HEK293 (cell line): ENCODE results near the gene METTL15.

Source experiments
- CTCF ChIA-PET: fragments of 350-600 bp; formaldehyde crosslinking; extraction: SDS; loops from one replicate; lab custom pipeline; 2021; ENCODE audit warnings: antibody characterized with exemption; lab: Yijun Ruan, JAX
- POLR2A ChIA-PET: fragments of 300-600 bp; formaldehyde crosslinking; extraction: SDS; loops from one replicate; lab custom pipeline; 2020; ENCODE audit warnings: antibody characterized with exemption, inconsistent platforms; lab: Yijun Ruan, JAX
- H3K27ac ChIP-seq: fragments of 200-500 bp; sonication (Bioruptor generic); 2 replicates; pipeline ENCODE4 v1.5.1; 2014; ENCODE audit warnings: low read depth, low read length, control low read depth, inconsistent platforms; ENCODE audit errors: extremely low read depth
- H3K36me3 ChIP-seq, 2 experiments: fragments of 200-500 bp in 1 of 2; sonication (Bioruptor generic) in 1 of 2; 1 replicate in 1 of 2; 2 replicates in 1 of 2; pipeline ENCODE4 v1.5.1; 2014 to 2017; ENCODE audit warnings: inconsistent platforms in 2 of 2, low read length in 2 of 2; ENCODE audit not compliant: control insufficient read depth in 2 of 2, insufficient read depth in 1 of 2
- H3K4me1 ChIP-seq: fragments of 200-500 bp; sonication (Bioruptor generic); 2 replicates; pipeline ENCODE4 v1.5.1; 2014; ENCODE audit warnings: mild to moderate bottlenecking, low read length, inconsistent platforms; ENCODE audit not compliant: control insufficient read depth, insufficient read depth
- H3K4me3 ChIP-seq: 2 replicates; pipeline ENCODE4 v1.5.1; 2011; ENCODE audit warnings: low read depth, mild to moderate bottlenecking, control low read depth, low read length, moderate library complexity
- H3K9me3 ChIP-seq: fragments of 200-500 bp; sonication (Bioruptor generic); 2 replicates; pipeline ENCODE4 v1.5.1; 2014; ENCODE audit warnings: low read depth, low read length, inconsistent platforms; ENCODE audit not compliant: control insufficient read depth, insufficient read depth
- BCL11B ChIP-seq: fragments of 450-650 bp; formaldehyde crosslinking; IDR thresholded peaks from 2 replicates; pipeline ENCODE4 v1.5.1; 2016; ENCODE audit warnings: low read depth, missing biosample characterization, missing genetic modification characterization
- GFI1B ChIP-seq: fragments of 450-650 bp; formaldehyde crosslinking; IDR thresholded peaks from 2 replicates; pipeline ENCODE4 v1.5.1; 2016; ENCODE audit warnings: missing biosample characterization, missing genetic modification characterization
- GLIS2 ChIP-seq: fragments of 450-650 bp; formaldehyde crosslinking; IDR thresholded peaks from 2 replicates; pipeline ENCODE4 v1.5.1; 2016; ENCODE audit warnings: missing biosample characterization, missing genetic modification characterization
- KLF1 ChIP-seq: fragments of 450-650 bp; formaldehyde crosslinking; IDR thresholded peaks from 2 replicates; pipeline ENCODE4 v1.5.1; 2016; ENCODE audit warnings: missing biosample characterization, missing genetic modification characterization
- KLF16 ChIP-seq: fragments of 450-650 bp; formaldehyde crosslinking; IDR thresholded peaks from 2 replicates; pipeline ENCODE4 v1.5.1; 2017; ENCODE audit warnings: missing biosample characterization, missing genetic modification characterization
- KLF7 ChIP-seq: fragments of 450-650 bp; formaldehyde crosslinking; IDR thresholded peaks from 2 replicates; pipeline ENCODE4 v1.5.1; 2016; ENCODE audit warnings: missing biosample characterization, missing genetic modification characterization, borderline replicate concordance
- MEIS1 ChIP-seq: sonication (generic); formaldehyde crosslinking; IDR thresholded peaks from 2 replicates; pipeline ENCODE4 v1.8.1; 2022; ENCODE audit warnings: missing genetic modification reagents, mild to moderate bottlenecking, borderline replicate concordance
- MZF1 ChIP-seq: fragments of 450-650 bp; formaldehyde crosslinking; IDR thresholded peaks from 2 replicates; pipeline ENCODE4 v1.5.1; 2017; ENCODE audit warnings: missing biosample characterization, missing genetic modification characterization, borderline replicate concordance
- SCRT1 ChIP-seq: fragments of 450-650 bp; formaldehyde crosslinking; IDR thresholded peaks from 2 replicates; pipeline ENCODE4 v1.5.1; 2016; ENCODE audit warnings: missing biosample characterization, missing genetic modification characterization, borderline replicate concordance
- SP3 ChIP-seq: fragments of 450-650 bp; formaldehyde crosslinking; IDR thresholded peaks from 2 replicates; pipeline ENCODE4 v1.5.1; 2016; ENCODE audit warnings: missing biosample characterization, missing genetic modification characterization
- WT1 ChIP-seq: fragments of 450-650 bp; formaldehyde crosslinking; IDR thresholded peaks from 2 replicates; pipeline ENCODE4 v1.5.1; 2016; ENCODE audit warnings: missing biosample characterization, missing genetic modification characterization
- ZBTB20 ChIP-seq: fragments of 450-650 bp; formaldehyde crosslinking; IDR thresholded peaks from 2 replicates; pipeline ENCODE4 v1.5.1; 2016; ENCODE audit warnings: missing biosample characterization, missing genetic modification characterization
- ZNF155 ChIP-seq: fragments of 450-650 bp; formaldehyde crosslinking; IDR thresholded peaks from 2 replicates; pipeline ENCODE4 v1.5.1; 2016; ENCODE audit warnings: missing biosample characterization, missing genetic modification characterization
- ZNF174 ChIP-seq: fragments of 450-650 bp; formaldehyde crosslinking; IDR thresholded peaks from 2 replicates; pipeline ENCODE4 v1.5.0; 2017; ENCODE audit warnings: missing biosample characterization, mild to moderate bottlenecking, missing genetic modification characterization
- ZNF2 ChIP-seq: fragments of 450-650 bp; formaldehyde crosslinking; IDR thresholded peaks from 2 replicates; pipeline ENCODE4 v1.5.1; 2016; ENCODE audit warnings: missing biosample characterization, missing genetic modification characterization
- ZNF23 ChIP-seq: fragments of 450-650 bp; formaldehyde crosslinking; IDR thresholded peaks from 2 replicates; pipeline ENCODE4 v1.5.1; 2016; ENCODE audit warnings: missing biosample characterization, missing genetic modification characterization, borderline replicate concordance
- ZNF335 ChIP-seq: fragments of 450-650 bp; formaldehyde crosslinking; conservative IDR thresholded peaks from 2 replicates; pipeline ENCODE4 v1.5.1; 2016; ENCODE audit warnings: missing biosample characterization, missing genetic modification characterization
- ZNF350 ChIP-seq: fragments of 450-650 bp; formaldehyde crosslinking; IDR thresholded peaks from 2 replicates; pipeline ENCODE4 v1.5.0; 2017; ENCODE audit warnings: missing biosample characterization, mild to moderate bottlenecking, missing genetic modification characterization
- ZNF354C ChIP-seq: fragments of 450-650 bp; formaldehyde crosslinking; IDR thresholded peaks from 2 replicates; pipeline ENCODE4 v1.5.1; 2016; ENCODE audit warnings: missing biosample characterization, missing genetic modification characterization, low read depth, borderline replicate concordance
- ZNF423 ChIP-seq: fragments of 450-650 bp; formaldehyde crosslinking; IDR thresholded peaks from 2 replicates; pipeline ENCODE4 v1.5.1; 2016; ENCODE audit warnings: missing biosample characterization, missing genetic modification characterization
- ZNF513 ChIP-seq: fragments of 450-650 bp; IDR thresholded peaks from 2 replicates; pipeline ENCODE4 v1.5.1; 2018; ENCODE audit warnings: missing biosample characterization, missing genetic modification characterization
- ZNF514 ChIP-seq: fragments of 450-650 bp; formaldehyde crosslinking; IDR thresholded peaks from 2 replicates; pipeline ENCODE4 v1.5.1; 2016; ENCODE audit warnings: missing biosample characterization, missing genetic modification characterization
- ZNF621 ChIP-seq: fragments of 450-650 bp; formaldehyde crosslinking; IDR thresholded peaks from 2 replicates; pipeline ENCODE4 v1.5.1; 2017; ENCODE audit warnings: missing biosample characterization, missing genetic modification characterization
- ZNF670 ChIP-seq: fragments of 450-650 bp; formaldehyde crosslinking; IDR thresholded peaks from 2 replicates; pipeline ENCODE4 v1.5.1; 2016; ENCODE audit warnings: missing biosample characterization, missing genetic modification characterization, low read depth
- ZNF701 ChIP-seq: fragments of 450-650 bp; formaldehyde crosslinking; IDR thresholded peaks from 2 replicates; pipeline ENCODE4 v1.5.1; 2016; ENCODE audit warnings: missing biosample characterization, missing genetic modification characterization
- ZNF76 ChIP-seq: fragments of 450-650 bp; formaldehyde crosslinking; IDR thresholded peaks from 2 replicates; pipeline ENCODE4; 2016; ENCODE audit warnings: low read depth, missing biosample characterization, missing genetic modification characterization, borderline replicate concordance
- ZNF830 ChIP-seq: fragments of 450-650 bp; IDR thresholded peaks from 2 replicates; pipeline ENCODE4 v1.5.0; 2018; ENCODE audit warnings: missing biosample characterization, missing genetic modification characterization, low read depth, mild to moderate bottlenecking, moderate library complexity
- ZSCAN30 ChIP-seq: fragments of 450-650 bp; IDR thresholded peaks from 2 replicates; pipeline ENCODE4 v1.5.1; 2018; ENCODE audit warnings: missing biosample characterization, mild to moderate bottlenecking, missing genetic modification characterization, moderate library complexity
- TF ChIP-seq, protein P1 (sequence below): fragments of 450-650 bp; formaldehyde crosslinking; IDR thresholded peaks from 2 replicates; pipeline ENCODE4 v1.5.1; 2016; ENCODE audit warnings: missing biosample characterization, missing genetic modification characterization
- TF ChIP-seq, protein P2 (sequence below): fragments of 450-650 bp; formaldehyde crosslinking; conservative IDR thresholded peaks from 2 replicates; pipeline ENCODE4 v1.5.1; 2016; ENCODE audit warnings: low read depth, missing biosample characterization, missing genetic modification characterization

The METTL15 gene, protein sequence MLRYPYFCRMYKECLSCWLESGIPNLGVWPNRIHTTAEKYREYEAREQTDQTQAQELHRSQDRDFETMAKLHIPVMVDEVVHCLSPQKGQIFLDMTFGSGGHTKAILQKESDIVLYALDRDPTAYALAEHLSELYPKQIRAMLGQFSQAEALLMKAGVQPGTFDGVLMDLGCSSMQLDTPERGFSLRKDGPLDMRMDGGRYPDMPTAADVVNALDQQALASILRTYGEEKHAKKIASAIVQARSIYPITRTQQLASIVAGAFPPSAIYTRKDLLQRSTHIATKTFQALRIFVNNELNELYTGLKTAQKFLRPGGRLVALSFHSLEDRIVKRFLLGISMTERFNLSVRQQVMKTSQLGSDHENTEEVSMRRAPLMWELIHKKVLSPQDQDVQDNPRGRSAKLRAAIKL

GRCh38 chr11:28107750-28108618 lies at the start of gene METTL15, which contains the start of gene KIF18A:
Gene METTL15 (plus strand): TSS chr11:28108388. CDS start chr11:28113335, 4,947 bp downstream.
Gene KIF18A (minus strand): TSS chr11:28108156. CDS start chr11:28097947, 10,209 bp downstream.
- Histone ChIP-seq H3K27ac (peak within 1 kb of the TSS; percentile 61), H3K9me3 (no peaks in the 10 kb centered on the region), H3K36me3 (no peaks in the 10 kb centered on the region), H3K4me1 (no peaks in the 10 kb centered on the region), H3K4me3 (peak within 1 kb of the TSS; percentile 90)
- ChIA-PET POLR2A (interaction anchor here (0.7 to 1.4 kb wide), 10 partner anchors 9 to 637 kb away, joined by 3 to 10 read pairs (median 3); partner anchors contain the start of gene BDNF), CTCF (interaction anchor here (0.6 to 1.1 kb wide), 5 partner anchors 49 to 463 kb away, joined by 3 to 5 read pairs (median 3); no protein-coding TSS in a partner anchor)
- TF ChIP-seq ZNF155 (tag by site-specific recombination) = no peak
- no peak for TF ChIP-seq GFI1B (tag by site-specific recombination)
- peak; percentile 61 for TF ChIP-seq ZNF335
- 0 out of 2 replicates have a peak, but pooled peaks have one; percentile 37 for TF ChIP-seq ZBTB20
- TF ChIP-seq ZNF621 (tag by site-specific recombination) = no peak
- peak; percentile 39; the same call in 1 of the 2 replicates for TF ChIP-seq KLF7
- TF ChIP-seq ZNF350 (tag by site-specific recombination) = no peak
- peak; percentile 73 for TF ChIP-seq KLF1 (tag by site-specific recombination)
- TF ChIP-seq, protein P1, sequence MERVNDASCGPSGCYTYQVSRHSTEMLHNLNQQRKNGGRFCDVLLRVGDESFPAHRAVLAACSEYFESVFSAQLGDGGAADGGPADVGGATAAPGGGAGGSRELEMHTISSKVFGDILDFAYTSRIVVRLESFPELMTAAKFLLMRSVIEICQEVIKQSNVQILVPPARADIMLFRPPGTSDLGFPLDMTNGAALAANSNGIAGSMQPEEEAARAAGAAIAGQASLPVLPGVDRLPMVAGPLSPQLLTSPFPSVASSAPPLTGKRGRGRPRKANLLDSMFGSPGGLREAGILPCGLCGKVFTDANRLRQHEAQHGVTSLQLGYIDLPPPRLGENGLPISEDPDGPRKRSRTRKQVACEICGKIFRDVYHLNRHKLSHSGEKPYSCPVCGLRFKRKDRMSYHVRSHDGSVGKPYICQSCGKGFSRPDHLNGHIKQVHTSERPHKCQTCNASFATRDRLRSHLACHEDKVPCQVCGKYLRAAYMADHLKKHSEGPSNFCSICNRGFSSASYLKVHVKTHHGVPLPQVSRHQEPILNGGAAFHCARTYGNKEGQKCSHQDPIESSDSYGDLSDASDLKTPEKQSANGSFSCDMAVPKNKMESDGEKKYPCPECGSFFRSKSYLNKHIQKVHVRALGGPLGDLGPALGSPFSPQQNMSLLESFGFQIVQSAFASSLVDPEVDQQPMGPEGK (tag by site-specific recombination) = peak; percentile 59
- no peak for TF ChIP-seq ZNF354C (tag by site-specific recombination)
- TF ChIP-seq SCRT1 (tag by site-specific recombination) = no peak
- TF ChIP-seq ZNF701 = no peak
- TF ChIP-seq, protein P2, sequence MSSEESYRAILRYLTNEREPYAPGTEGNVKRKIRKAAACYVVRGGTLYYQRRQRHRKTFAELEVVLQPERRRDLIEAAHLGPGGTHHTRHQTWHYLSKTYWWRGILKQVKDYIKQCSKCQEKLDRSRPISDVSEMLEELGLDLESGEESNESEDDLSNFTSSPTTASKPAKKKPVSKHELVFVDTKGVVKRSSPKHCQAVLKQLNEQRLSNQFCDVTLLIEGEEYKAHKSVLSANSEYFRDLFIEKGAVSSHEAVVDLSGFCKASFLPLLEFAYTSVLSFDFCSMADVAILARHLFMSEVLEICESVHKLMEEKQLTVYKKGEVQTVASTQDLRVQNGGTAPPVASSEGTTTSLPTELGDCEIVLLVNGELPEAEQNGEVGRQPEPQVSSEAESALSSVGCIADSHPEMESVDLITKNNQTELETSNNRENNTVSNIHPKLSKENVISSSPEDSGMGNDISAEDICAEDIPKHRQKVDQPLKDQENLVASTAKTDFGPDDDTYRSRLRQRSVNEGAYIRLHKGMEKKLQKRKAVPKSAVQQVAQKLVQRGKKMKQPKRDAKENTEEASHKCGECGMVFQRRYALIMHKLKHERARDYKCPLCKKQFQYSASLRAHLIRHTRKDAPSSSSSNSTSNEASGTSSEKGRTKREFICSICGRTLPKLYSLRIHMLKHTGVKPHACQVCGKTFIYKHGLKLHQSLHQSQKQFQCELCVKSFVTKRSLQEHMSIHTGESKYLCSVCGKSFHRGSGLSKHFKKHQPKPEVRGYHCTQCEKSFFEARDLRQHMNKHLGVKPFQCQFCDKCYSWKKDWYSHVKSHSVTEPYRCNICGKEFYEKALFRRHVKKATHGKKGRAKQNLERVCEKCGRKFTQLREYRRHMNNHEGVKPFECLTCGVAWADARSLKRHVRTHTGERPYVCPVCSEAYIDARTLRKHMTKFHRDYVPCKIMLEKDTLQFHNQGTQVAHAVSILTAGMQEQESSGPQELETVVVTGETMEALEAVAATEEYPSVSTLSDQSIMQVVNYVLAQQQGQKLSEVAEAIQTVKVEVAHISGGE (tag by site-specific recombination) = peak; percentile 54; the same call in 1 of the 2 replicates
- TF ChIP-seq ZSCAN30 (tag by site-specific recombination) = peak; percentile 68
- peak; percentile 51; the same call in 1 of the 2 replicates for TF ChIP-seq MZF1 (tag by site-specific recombination)
- no peak for TF ChIP-seq ZNF23 (tag by site-specific recombination)
- peak; percentile 16; the same call in 1 of the 2 replicates for TF ChIP-seq ZNF2
- TF ChIP-seq SP3 (tag by site-specific recombination) = peak; percentile 81
- TF ChIP-seq MEIS1 (CRISPR knock-in tag) = no peak
- no peak for TF ChIP-seq ZNF670 (tag by site-specific recombination)
- peak; percentile 39; the same call in 1 of the 2 replicates for TF ChIP-seq WT1 (tag by site-specific recombination)
- TF ChIP-seq ZNF423 (tag by site-specific recombination) = peak; percentile 90
- TF ChIP-seq GLIS2 (tag by site-specific recombination) = peak; percentile 97
- TF ChIP-seq BCL11B (tag by site-specific recombination) = peak; percentile 86
- TF ChIP-seq ZNF174 (tag by site-specific recombination) = no peak
- TF ChIP-seq ZNF76 (tag by site-specific recombination) = peak; percentile 50; the same call in 1 of the 2 replicates
- TF ChIP-seq ZNF513 (tag by site-specific recombination) = no peak
- TF ChIP-seq ZNF830 = no peak
- TF ChIP-seq KLF16 (tag by site-specific recombination) = 0 out of 2 replicates have a peak, but pooled peaks have one; percentile 14
- TF ChIP-seq ZNF514 (tag by site-specific recombination) = no peak
